HG02852 (cell line): Measurements from ENCODE around the gene MMP20.
A peak's percentile ranks its signal among the peaks of the same experiment; 100 is the strongest.

ENCODE experiments used
- ATAC-seq: cut with Tn5 transposase; IDR thresholded peaks from one replicate; pipeline ENCODE4 v1.9.1; 2021; ENCODE audit warnings: mild to moderate bottlenecking, moderate library complexity; ENCODE audit not compliant: unreplicated experiment

MMP20 gene

GRCh38 chr11:102623128-102623527, 2.0 kb downstream of the MMP20 start:
- no peak for ATAC-seq

DNA sequence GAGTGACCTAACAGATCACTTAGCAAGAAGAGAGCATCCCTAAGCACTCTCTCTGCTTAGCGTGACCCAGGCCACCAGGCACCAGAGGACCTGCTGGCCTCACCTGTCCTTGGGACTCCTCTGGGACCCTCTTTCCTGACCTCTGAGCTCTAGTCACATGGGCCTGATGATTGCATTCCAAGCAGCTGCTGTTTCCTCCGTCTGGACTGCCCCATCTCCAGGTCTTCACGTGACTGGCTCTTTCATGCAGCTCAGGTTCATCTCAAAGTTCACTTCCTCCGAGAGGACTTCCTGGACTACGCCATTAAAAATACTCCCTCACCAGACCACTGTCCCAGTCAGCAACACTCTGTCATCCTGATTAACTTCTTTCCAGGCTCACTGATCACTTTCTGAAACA, 2.9 kb downstream of the MMP20 start:
- ATAC-seq: no peak

DNA sequence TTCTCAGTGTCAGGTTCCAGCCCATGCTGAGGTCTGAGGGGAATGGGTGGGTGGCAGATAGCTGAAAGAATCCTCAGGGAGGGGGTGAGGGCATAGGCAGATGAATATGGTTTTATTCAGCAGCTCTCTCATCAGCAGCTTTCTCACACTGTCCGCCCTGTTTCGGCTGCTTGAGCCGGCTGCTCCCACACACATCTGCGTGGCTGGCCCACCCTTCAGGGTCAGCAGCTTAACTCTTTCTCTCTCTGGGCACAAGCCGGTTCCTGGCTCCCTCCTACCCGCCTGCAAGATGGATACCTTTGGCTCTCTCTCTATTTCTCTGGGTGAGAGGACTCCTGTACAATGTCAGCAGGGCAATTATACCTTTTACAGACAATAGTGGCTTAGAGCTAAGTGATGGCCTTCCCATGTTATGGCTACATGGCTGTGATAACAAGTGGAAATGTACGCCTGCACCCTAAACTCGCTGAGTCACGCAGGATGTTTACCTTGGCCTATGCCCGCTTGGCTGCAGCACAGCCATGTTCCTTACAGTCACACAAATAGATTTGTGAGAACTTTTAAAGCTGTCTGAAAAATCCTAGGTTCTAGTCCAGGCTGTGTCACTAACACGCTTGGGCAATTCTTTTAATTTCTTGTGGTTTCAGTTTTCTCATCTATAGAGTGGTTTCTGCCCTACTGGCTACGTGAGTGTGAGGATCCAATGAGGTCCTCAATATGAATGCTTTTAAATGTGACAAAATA, 4.1 kb downstream of the MMP20 start:
- peak; percentile 94 for ATAC-seq

DNA sequence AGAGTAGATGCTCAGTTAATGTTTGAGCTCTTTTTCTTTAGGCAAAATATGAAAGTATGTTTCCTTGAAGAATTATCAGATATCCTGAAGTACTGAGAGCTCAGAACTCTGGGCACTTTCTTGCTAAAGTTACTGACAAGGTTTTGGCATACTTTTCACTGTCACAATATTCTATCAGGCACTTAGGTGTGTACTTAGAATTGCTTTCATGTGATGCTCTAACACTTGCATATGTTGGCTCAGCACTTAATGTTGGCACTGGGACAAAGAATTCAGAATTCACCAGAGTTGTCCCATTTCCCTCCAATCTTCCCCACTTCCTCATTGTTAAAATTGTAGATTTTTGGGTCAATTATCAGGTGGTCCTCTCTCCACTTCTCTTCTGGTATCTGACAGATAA, 5.0 kb downstream of the MMP20 start:
- ATAC-seq: no peak

GRCh38 chr11:102617466-102618008, 7.6 kb downstream of the MMP20 start:
- ATAC-seq: no peak

DNA sequence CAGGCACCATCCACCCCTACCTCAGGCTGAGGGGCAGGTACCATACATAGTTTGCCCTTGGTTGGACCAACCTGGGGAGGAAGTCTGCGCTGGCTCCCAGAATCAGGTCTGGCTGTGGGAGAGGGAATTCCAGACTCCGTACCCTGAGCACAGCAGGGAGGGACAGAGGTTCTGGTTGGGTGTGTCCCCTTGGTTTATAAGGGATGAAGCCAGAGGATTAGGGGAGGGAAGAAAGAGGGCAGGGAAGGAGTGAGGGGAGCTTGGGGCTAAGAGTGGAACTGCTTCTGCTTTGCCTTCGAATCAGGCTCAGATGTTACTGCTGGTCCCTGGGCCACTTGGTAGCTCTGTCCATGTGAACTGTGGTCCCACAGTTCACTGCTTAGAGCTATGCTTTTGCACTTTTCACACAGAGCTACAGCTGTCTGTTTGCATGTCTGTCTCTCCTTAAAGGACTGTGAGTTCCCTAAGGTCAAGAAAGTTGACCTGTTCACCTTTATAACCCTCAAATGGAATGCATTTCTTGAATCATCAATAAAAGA, 9.2 kb downstream of the MMP20 start:
- no peak for ATAC-seq

DNA sequence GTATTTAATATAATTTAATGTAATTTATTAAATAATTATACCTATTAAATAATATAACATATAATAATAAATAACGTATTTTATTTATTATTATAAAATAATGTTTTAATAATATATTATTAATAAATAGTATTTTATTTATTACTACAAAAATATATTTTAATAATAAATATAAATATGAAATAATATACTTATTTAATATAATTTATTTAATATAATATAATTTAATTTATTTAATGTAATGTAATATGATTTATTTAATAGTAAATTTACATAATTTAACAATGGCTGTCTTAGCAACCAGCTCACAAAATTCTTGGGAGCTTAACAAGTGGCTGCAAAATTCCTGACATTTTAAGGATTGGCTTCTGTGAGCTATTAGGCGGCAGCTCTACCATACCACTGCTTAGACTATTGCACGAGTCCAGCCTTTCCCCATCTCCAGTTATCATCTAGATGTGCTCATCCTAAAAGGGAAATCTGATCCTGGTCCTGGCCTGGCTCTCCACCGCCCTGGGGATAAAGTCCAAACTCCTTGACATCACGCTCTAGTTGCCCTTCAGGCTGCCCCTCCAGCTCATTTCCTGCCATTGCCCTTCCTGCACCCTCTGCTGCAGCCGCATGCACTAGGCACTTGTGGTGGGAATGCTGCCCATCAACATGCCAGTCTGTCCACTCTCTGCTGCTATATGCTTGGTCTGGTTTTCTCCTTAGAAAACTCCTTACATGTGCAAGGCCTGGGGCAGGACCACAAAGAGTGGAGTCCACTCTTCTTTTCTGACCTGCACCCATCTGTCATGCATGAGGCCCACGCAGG, 9.8 kb downstream of the MMP20 start:
- ATAC-seq: no peak

GRCh38 chr11:102614485-102614884, 10.6 kb downstream of the MMP20 start:
- ATAC-seq: no peak

GRCh38 chr11:102614031-102614430, 11.1 kb downstream of the MMP20 start:
- no peak for ATAC-seq

- ATAC-seq: no peak
Measured at GRCh38 chr11:102613450-102613849, 11.7 kb downstream of the MMP20 start.

DNA sequence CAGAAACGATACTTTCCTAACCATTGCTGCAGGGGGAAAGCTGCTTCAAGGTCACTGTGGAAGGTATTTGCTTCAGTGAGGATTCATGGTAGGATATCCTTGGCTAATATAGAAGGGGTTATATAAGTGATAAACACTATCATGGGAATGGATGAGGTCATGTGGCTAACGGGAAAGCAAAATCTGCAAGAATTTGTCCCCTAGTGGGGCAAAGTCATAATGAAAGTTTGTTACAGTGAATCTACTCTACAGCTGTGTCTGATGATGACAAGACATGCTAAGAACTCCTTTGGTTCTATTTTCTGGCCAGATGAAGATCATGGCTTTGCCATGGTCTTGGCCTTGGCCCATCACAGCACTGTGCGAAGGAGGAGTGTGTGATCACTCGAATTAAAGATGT, 13.8 kb downstream of the MMP20 start:
- ATAC-seq: peak; percentile 48

DNA sequence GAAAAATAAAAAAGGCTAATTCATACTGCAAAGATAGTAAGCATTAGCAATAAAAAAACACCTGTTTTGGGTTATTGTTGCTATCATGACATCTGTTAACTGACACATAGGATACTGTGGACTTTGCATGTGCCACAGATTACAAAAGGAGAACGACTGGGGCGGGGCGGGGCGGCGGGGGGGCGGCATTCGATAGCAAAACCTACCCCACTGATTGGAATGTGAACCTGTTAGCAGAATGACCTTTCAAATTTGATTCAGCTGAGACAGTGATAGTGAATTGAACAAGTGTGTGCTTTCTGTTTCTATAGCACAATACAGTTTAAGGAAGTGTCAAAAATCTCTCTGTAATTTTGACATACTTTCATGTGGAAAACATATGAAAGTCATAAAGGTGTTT, 14.9 kb downstream of the MMP20 start:
- peak; percentile 31 for ATAC-seq

- ATAC-seq: no peak
Measured at GRCh38 chr11:102608699-102609098, 16.4 kb downstream of the MMP20 start.

GRCh38 chr11:102604875-102605274, 20.3 kb downstream of the MMP20 start:
- no peak for ATAC-seq

DNA sequence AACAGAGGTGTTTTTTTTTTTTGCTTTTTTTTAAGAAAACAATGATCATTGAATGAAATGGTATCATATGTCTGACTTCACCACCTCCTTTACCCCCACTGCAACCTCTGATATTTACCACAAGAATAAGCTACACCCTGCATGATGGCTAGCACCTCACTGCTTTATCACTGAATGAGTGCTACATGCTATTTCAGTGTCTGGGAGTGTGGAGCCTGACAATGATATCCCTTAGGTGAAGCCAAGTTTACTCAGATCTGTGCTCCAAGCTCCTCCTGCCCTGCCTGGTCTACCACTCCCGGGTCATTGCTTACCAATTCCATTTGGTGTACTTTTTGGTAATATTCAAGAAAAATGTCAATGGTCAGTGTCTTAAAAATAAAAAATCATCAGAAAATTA, 21.1 kb downstream of the MMP20 start:
- ATAC-seq: no peak

DNA sequence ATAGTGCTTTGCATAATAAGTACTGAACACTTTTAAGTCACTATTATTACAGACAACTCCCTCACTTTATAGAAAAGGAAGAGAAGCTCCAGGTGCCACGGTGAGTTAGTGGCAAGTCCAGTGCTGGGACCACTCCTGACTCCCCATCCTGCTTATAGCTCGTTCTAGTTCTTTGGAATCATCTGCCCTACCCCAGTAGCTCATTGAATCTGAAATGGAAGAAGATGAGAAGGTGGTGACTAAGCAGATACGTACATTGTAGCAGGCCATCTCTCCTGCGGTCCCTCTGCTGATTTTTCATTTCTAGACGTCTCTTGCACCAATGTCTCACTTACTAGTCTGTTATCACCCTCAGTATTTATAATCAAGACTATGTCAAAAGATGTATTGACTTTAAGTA, 21.6 kb downstream of the MMP20 start:
- ATAC-seq: no peak

DNA sequence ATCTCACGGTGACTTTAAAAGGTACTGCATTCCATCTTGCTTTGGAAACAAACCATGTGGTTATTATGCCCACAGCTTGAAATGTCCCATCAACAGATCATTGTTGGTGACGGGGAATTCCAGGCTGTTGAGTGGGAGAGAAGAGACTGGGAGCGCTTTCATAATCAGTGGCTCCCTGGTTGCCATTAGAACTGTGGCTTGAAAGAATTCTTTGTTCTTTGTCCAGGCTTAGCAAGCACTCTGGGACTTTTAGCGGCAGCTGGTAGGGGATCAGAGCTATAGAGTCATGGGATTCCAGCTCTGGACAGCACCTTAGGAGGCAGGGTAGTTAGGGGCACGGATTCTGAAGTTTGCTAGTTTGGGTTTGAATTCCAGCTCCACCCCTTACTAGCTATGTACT, 22.0 kb downstream of the MMP20 start:
- no peak for ATAC-seq

DNA sequence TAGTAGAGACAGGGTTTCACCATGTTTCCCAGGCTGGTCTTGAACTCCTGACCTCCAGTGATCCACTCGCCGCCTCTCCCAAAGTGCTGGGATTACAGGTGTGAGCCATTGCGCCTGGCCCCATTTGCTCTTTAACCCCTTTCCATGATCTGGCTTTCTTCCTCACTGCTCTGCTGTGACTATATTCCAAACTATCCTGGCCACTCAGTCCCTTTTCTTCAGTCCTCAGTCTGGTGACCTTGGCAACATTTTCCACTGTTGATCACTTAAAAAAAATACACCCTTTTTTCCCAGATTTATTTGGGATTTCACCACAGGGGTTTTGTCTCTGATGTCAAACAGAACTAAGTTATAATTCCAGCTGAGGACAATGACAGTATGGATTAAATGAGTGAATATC, 24.5 kb downstream of the MMP20 start:
- no peak for ATAC-seq

DNA sequence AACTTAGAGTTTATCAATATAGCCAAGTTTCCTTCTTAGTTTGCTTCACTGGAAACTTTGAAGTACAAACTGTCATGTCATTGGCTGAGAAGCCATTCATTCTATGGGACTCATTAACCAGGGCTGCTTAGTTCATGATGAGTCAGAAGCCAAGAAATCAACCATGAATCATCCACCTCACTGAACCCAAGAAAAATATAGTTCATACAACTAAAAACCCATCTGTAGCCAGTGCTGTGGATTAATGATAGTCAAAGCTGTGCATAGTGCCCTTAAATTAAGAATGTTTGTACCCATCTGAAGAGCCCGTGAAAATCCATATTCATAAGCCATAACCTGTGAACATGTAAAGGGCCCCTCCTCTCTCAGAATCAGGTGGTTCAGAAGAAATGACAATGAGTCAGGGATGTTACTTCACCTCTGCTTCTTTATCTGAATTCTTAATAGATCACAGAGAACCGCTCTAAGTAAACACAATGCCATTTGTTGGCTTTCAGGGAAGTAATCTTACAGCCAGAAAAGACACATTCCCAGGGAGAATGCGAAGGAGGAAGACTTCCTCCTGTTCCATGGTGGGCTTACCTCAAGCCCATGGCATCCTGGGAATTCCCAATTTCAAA, 25.4 kb downstream of the MMP20 start:
- ATAC-seq: peak; percentile 90

DNA sequence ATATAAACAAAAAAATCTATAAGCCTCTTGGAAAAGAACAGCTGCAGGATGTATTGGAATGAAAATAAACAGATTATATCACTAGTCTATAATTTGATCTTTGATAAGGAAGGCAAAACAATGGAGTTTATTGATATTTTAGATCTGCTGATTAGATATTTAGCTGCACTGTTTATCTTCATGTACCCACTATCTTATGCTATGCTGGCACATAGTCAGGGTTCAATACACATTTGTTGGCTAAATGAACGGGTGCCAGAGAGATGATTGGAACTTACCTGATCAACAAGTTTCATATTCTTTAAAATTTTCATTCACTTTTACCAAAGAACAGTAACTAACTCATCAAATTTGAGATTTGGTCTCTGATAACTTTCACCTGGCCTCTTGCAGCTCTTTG, 26.9 kb downstream of the MMP20 start:
- no peak for ATAC-seq

- no peak for ATAC-seq
Measured at GRCh38 chr11:102596578-102596977, 28.6 kb downstream of the MMP20 start.
